ENCODE results near the gene CTBP2. TPM values are rescaled to one million over a fixed set of nuclear protein-coding genes. Genes with fewer than 3 reads are reported as not detected.

The CTBP2 gene
- polyA plus RNA-seq, 10 donors: 28.5 to 47.5 (median 33.2) TPM

DNA sequence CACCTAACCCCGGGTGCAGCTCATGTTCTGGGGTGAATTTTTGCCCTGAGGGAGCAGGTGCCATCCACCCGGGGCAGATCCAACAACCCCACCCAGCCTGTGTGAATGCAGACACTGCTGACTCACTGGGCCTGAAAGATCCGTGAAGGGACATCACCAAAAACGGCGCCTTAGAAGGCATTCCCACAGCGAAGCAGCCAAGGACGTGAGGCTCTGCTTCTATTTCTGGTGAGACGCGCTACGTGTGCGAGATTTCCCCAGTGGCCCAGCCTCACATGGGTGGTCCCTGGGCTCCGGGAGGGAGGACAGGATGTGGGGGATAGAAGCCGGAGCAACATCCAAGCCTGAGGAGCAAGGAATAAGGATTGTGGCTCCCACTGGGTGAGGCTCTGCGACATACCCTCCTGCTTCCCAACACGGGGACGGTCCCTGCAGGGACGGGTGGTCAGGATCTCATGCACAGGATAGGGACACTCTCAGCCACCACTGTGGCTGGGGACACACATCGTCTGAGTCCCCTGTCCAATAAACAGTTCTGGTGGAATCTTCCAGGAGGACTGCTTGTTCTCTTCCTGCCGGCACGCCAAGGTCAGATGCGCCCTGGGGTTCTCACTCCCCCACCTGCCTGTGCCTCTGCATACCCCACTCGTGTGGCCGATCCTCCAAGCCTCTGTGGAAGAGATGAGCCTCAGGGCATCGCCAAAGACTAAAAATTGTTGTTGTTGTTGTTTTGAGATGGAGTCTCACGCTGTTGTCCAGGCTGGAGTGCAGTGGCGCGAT, 148.2 kb downstream of the CTBP2 start:
- peak in 1 of 3 donors; percentile 63 for DNase-seq

DNA sequence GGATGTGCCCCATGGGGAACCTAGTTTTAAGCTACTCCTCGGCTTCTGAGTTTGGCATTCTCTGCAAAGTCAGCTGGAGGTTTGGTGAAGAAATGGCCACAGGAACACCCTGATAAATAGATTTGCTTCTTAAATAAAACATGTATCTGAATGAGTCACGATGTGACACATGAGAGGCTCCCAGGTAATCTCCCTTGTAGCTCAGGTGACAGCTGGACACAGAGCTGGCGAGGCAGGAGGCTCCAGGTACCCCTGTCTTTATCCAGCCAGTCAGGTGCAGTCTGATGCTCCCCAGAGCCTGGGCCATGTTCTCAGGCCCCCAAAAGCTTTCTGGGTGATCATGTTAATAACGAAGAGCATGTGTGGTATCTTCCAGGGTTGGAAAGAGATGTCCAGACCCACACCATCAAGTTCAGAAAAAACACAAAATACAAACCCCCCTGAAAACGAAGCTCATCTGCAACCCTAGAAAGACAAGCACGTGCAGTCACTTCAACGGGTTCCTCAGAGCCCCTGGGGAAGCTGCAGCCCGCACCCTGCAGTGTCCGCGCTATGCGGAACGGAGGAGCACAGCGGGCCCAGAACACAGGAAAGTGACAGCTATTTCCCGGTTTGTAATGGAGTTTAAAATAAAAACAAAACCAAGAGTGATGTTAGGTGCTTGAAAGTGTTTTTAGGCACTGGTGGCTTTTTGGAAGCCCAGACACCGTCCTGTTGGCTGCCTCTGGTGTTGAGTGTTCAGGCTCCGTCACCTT, 149.0 kb downstream of the CTBP2 start:
- DNase-seq: no peak

DNA sequence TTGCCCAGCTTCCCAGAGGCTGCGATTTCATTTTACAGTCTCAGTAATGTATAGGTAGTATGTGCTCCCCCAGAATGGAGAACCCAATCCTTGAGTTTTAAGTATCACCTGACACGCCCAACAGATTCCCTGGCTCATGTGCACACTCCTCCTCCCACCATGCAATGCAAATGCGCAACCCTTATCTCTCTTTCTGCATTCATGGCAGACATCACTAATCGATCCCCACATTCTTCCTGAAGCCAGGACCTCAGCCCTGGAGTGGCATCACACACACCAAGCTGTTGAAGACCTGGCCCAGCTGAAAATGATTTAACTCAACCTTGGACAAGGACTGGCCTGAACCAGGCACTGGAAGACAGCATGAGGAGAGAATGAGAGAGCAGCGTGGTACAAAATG, 150.0 kb downstream of the CTBP2 start:
- DNase-seq: no peak

DNA sequence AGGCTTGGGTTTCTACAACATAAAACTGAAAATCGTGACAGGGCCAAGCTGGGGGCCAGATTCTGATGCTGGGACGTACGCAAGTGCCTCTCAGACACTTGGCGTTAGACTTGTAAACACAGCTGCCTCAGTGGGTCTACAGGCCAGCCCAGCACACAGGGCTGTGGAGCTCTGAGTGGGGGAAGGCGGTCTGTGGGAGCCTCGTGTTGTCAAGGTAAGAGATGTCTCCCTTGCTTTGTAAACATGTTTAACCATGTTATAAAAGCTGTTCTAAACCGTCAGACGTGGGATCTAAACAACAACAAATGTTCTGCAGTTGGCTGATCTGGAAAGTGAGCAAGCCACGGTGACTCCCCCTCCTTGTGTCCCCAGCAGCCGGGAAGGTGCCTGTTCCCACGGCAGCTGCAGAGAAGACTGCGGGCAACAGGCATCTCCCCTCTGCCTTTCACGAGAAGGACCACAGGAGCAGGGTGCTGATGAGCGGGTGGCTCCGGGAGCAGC, 150.7 kb downstream of the CTBP2 start:
- DNase-seq: no peak

DNA sequence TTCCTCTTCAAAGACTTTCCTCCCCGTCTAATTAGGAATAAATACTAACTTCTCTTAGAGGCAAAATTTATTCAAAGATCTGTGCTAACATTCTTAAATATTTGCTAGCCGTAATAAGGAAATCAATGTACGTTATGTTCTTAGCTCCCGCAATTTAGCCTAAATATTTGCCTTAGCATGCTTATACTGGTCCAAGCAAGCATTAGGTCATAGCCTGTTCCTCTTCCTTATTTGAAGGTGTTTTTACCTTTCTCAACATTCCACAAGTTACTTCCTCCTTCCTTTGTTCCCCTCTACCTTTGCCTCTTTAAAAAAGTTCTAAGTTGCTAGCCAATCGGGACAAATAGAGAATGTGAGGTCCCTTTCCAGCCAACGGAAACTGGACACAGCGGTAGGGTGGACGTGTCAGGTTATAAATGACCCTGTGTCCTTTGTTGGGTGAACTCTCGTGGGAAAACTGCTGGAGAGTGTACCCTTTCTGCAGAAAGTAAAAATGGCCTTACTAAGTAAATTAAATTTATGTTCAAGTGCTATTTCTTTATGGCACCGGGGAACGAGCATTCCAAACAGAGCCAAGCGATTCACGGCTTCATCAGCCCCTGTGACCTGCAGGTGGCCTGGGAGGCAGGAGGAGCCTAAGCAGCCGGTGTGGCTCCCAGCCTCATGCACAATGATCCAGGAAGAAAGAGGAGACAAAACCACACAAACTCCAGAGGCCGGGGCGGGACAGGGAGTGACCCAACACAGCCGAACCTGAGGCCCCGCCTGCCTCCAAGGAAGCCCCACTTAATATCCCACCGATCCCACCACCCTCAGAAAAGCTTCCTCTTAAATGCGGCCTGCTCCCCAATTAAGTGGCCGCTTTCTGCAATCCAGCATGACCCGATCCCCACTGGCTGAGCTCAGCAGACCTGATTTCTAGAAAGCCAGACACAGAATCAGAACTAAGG, 151.4 kb downstream of the CTBP2 start:
- no peak for DNase-seq

DNA sequence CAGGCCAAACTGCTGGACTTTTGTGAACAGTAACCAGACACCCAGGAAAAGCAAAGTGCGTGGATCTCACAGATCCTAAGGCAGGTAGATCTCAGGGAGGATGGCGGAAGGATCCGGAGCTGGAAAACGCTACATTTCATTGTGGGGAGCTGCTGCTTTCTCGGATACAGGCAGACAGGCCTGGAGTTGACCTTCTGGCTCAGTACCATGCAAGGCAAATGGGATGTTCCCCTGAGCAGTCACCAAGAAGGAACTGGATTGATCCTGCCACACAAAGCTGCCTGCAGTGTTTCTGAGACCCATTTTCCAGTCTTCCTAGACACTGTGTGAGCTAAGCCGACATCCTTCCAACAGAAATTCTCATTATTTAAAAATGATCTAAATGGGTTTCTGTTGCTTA, 152.9 kb downstream of the CTBP2 start:
- no peak for DNase-seq

DNA sequence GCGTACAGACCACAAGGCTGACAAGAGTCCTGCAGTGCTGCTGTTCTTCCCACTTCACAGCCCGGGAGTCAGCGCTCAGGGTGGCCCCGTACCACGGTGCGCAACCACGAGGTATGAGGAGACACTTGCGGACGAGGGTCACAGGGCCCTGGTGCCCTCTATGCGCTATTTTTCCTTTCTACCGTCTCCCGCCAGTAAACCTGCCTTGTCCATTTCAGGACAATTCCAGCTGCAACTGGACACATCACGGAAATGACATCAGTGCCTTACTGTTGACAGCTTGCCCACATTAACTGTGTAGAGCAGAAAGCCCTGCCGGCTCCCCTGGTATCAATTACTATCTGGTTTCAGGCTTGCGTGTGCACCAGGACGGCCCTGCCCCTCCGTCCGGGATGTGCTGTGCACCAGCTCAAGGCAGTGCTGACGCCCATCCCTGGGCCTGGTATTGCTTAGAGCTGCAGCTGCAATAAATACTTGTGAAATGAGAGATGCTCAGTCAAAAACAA, 153.4 kb downstream of the CTBP2 start:
- peak; percentile 55 to 81 (median 60) for DNase-seq

DNA sequence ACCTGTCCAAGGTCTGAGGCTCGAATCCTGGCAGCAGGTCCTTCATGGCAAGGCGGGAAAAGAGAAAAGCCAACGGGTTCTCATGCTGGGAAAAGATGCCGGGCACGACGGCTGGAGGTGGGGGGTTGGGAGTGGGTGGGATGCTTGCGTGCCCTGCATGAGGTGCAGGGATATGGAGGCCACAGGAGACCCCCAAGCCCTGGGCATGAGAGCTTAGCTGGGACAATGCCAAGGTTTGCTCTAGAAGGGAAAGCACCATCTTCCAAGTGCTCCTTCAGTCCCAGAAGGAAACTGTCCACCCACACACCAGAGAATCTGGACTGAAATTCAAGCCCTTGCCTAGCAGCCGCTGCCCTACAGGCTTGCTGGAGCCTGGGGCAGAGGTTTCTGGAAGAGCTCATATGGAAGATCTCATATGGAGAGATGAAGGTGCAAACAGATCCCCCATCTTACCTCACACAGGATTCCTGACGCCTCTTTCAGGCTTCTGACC, 154.1 kb downstream of the CTBP2 start:
- no peak for DNase-seq

DNA sequence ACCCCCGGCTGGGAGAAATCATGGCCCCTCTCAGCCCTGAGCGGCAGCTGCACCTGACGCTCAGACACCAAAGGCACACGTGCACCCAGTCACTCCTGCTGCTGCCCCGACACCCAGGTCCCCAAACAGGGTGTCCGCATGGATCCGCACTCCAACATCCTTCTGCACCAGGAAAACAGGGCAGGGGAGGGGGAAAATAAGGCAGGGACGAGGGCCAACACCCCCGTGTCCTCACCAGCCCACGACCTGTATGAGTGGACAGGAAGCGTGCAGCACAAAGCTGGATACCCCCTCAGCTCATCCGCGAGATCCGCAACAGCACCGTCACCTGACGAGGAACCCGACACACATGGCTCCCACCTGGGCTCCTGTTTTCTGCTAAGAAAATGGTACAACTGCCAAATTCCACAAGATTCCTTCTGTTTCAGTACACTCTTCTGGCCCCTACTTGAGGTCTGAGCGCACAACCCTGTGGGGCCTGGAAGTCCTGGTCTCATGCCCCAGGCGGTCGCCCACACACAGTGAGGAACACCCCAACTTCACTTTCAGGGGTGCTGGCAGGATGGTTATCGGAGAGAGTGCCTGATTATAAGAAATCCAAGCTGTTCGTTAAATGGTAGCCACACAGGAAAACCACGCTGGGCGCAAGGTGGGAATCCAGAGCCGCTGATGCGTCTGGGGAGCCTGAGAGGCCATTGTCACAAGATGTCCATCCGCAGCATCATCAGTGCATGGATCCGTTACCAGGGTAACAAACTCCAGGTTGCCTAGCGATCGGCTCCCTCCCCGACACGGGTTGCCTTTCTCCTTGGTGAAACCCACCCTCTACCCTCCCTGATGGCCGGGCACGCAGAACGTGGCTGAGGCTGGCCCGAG, 154.8 kb downstream of the CTBP2 start:
- no peak for DNase-seq

DNA sequence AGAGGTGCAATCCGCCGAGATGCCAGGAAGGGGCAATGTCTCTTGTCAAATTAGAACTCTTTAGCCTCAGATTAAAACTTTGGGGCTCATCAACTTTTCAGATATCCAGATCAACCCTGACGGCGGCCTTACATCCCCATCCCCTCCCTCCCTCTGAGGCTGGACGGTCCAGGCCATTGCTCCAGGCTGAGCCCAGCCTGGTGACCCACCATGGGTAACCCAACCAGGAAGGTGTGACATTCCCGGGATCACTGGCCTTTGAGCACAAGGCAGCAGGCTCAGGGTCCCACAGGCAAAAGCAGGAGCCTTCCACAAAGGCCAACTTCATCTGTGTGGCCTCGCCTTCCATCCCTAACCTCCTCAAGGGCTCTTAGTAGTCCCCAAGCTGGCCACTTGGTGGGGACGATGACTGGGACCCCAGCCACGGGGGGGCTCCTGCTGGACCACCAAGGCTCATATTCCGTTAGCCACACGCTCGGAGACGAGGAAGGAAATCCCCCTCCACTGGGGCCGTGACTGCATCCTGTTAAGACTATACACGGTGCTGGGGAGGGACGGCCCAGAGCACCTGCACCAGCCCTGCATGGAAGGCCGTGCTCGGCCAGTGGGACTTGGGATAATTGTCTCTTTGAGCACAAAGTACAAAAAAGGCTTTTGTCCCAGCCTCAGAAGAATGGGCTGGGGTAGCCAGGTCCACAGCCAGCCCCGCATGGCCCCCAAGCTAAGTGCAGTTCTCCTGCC, 155.6 kb downstream of the CTBP2 start:
- no peak for DNase-seq

DNA sequence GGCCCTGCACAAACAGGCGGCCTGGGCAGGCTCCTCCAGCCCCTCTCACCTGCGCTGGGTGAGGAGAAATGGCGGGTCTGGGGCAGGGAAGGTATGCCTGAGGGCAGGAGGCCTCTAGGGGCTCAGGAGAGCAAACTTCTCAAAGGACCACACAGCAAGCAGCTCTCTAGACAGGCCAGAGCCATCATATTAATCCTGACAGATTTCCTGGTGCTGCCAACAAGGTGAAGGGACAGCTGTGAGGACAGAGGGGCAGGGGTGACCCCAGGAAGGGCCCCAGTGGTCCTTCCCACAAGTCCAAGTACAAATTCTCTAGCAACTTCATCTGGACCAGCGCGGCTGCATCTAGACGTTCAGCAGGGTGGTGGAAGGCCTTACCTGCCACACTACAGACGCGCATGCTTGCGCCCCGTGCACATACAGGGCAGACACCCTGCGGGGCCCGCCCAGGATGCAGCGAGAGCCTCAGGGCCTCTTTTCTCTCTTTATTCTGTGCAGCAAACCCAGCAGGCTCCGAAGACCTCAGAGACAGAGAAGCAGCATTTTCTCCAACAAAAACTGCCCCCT, 156.4 kb downstream of the CTBP2 start:
- DNase-seq: no peak

DNA sequence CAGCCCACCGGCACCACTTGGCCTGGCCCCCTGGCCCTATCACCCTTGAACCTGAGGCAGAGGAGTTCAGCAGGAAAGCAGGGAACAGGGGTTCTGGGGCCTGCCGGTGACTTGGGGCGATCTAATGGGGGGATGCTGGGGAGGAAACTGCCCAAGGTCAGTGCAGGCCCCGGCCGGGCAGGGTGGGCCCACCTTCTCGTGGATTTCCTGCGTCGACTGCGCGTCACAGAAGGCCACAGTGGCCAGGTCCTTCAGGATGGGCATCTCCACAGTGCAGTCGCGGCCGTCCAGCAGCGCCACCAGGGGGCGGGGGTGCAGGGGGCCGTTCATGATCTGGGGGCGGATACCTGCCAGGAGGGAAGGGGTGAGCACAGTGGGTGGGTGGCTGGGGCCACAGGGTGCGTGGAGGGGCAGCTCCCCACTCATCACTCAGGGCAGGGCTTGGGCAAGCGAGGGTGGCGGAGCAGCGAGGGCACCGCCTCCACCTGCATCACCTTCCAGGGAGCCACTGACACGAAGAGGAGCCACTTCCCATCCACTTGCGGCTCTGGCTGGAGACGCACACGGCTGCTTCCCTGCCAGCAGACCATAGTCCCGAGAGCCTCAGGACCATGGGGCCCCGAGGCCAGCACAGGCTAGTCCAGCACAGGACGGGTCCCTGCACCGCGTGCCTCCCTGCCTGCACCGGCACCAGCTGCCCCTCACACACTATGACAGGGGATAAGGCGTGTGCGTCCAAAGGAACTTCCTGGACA, 157.0 kb downstream of the CTBP2 start:
- DNase-seq: no peak

DNA sequence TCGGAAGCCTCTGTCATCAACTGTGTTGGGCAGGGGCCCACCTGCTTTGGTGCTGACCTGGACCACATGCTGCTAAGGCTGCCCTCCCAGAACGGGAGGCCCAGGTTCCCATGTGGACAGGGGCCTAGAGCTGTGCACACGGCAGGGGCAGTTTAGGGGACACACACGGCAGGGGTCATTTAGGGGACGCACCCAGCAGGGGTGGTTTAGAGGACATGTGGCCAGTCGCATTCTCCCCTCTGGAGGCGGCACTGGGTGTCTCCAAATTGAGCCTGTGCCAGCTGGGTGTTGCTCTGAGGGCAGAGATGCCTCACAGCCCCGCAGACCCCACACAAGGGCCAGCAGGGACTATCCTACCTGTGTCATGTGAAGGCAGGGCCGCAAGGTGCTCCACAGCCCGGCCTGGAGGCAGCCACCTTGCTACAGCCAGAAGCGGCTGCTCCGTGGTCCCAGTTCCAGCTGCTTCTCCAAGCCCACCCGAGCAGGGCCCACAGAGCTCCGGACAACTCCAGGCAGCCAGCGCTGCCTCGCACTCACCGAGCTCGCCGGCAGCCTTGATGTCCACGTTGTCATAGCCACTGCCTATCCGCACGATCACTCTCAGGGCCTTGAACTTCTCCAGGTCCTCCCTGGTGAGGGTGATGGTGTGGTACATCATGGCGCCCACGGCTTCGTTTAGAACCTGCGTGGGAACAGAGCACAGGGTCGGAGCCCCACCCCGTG, 157.8 kb downstream of the CTBP2 start:
- DNase-seq: no peak

DNA sequence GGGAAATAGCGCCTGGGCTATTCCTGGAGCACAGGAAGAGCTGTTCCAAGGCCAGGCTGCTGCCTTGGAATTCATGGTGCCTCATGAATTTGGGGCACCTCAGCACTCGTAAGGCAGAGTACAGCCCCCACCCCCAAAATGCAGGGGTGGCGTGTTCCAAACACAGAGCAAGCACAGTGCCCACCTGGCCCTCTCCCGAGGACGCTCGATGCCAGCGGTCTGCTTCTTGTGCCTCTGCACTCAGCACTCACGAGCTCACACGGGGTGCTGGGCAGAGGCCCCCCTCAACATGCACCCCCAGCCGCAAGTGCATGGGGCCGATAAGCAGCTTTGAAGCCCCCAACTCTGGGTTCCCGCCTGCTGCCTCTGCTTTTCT, 158.3 kb downstream of the CTBP2 start:
- no peak for DNase-seq

DNA sequence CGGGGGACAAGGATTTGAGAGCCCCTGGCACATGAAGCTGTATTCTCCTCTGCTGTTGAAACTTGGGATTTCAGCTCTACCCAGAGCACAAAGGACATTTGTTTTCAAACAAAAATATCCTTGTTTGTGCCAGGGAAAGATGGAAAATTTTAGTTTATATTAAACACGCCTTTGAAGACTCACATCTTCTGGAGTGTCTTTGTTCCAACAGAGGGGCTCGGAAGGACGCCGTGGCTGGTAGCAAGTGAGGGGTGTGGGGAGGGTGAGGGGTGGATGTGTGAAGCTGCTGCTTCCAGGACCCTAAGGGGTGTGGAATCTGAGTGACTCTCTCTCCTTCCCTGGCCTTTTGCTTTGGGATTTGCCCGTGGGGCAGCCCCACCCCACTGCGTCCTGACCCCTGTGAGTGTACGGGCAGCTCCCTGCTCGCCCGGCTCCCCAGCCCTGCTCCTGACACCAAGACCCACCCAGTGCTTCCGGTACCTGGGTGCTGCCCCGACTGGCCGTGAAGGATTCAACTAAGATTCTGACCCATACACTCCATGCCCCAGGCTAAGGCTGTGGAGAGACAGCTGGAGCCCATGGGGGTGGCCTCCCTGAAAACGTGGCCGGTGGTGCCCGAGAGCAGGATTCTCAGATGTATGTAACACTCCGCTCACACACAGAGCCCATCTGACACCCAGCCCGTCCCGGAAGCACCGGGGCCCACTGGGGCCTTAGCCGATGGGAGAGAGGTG, 158.9 kb downstream of the CTBP2 start:
- no peak for DNase-seq

DNA sequence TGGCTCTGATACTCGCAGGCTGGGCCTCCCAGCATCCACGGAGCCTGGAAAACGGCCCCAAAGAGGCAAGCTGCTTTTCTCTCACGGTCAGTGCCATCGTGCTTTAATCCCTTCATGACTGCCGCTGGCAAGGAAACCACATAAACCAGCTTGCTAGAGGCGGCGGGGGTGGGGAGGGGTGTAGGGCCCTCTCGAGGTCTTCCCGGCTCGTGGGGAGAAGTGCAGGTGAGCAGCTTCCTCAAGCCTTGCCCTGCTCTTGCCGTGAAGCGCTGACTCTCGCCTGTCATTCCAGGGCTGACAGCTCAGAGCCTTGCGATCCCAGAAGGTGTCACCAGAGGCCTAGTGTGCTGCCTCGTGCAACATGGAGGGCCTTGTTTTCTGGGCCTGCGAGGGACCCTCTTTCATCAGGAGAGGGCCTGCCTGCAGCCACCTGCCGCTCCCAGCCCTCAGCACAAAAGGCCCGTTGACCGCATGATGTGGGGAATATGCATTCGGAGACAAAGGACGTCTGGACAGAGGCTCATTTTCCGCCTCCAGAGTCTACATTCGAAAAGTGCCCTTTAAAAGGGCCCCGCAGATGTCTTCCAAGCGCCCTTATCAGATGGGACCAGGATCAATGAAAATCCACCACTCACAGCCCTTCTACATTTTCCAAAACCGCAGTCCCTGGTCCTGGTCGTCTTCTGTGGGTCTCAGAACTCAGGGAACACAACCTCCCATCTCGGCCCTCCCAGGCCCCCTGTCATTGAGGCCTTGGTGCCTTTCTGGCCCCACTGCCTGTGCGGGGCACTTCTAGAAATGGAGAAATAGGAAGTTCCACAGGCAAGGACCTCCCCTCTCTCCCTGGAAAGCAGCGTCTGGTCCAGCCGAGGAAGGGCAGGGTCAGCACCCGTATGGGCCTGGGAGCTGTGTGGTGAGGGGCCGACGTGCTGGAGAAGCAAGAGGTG, 159.7 kb downstream of the CTBP2 start:
- no peak for DNase-seq
